ENCODE data around the gene NPAS3.

NPAS3 gene

GRCh38 chr14:32980902-32981501, 42.3 kb downstream of the NPAS3 start:
- no peak overlapping the region for H3K4me3 ChIP-seq (ENCODE audit: control insufficient read depth, low read depth, low read length)
- no peak for DNase-seq (ENCODE audit: low read depth)
- TF ChIP-seq CTCF (IDR thresholded peaks at IDR 0.05; ENCODE audit: control insufficient read depth, insufficient read depth, low read depth, low read length, missing control alignments): no peak

- DNase-seq (ENCODE audit: low read depth): no peak
- no peak for TF ChIP-seq CTCF (IDR thresholded peaks at IDR 0.05; ENCODE audit: control insufficient read depth, insufficient read depth, low read depth, low read length, missing control alignments)
- H3K4me3 ChIP-seq (ENCODE audit: control insufficient read depth, low read depth, low read length): no peak overlapping the region
Measured at GRCh38 chr14:32984241-32984930, 45.7 kb downstream of the NPAS3 start.

- no peak for DNase-seq (ENCODE audit: low read depth)
- TF ChIP-seq CTCF (IDR thresholded peaks at IDR 0.05; ENCODE audit: control insufficient read depth, insufficient read depth, low read depth, low read length, missing control alignments): no peak
Measured at GRCh38 chr14:32985866-32986265, 47.2 kb downstream of the NPAS3 start.

GRCh38 chr14:32986791-32987540, 48.3 kb downstream of the NPAS3 start:
- DNase-seq (ENCODE audit: low read depth): no peak
- TF ChIP-seq CTCF (IDR thresholded peaks at IDR 0.05; ENCODE audit: control insufficient read depth, insufficient read depth, low read depth, low read length, missing control alignments): no peak
- no peak overlapping the region for H3K4me3 ChIP-seq (ENCODE audit: control insufficient read depth, low read depth, low read length)

More at GRCh38 chr14:32985866-32986265, 47.2 kb downstream of the NPAS3 start:
- H3K4me3 ChIP-seq (ENCODE audit: control insufficient read depth, low read depth, low read length): no peak overlapping the region

- DNase-seq (ENCODE audit: low read depth): no peak
- H3K4me3 ChIP-seq (ENCODE audit: control insufficient read depth, low read depth, low read length): no peak overlapping the region
- no peak for TF ChIP-seq CTCF (IDR thresholded peaks at IDR 0.05; ENCODE audit: control insufficient read depth, insufficient read depth, low read depth, low read length, missing control alignments)
Measured at GRCh38 chr14:32991691-32992090, 53.0 kb downstream of the NPAS3 start.

GRCh38 chr14:32993921-32994320, 55.2 kb downstream of the NPAS3 start:
- no peak for DNase-seq (ENCODE audit: low read depth)
- H3K4me3 ChIP-seq (ENCODE audit: control insufficient read depth, low read depth, low read length): no peak overlapping the region
- no peak for TF ChIP-seq CTCF (IDR thresholded peaks at IDR 0.05; ENCODE audit: control insufficient read depth, insufficient read depth, low read depth, low read length, missing control alignments)

Measured in AG09309 (cell line).